A549 (cell line): Measurements from ENCODE around the gene MPL. TPM values are rescaled to one million over a fixed set of nuclear protein-coding genes. Genes with fewer than 3 reads are reported as not detected.

Experiments used
- ATAC-seq, 2 experiments: fragments of 200-7000 bp in 1 of 2; fragments of >200 bp in 1 of 2; cut with Nextera tagmentation in 1 of 2; cut with Tn5 transposase in 1 of 2; 3 replicates each; pipeline versions ENCODE4 v1.8.0 to v1.9.1; 2018 to 2020; ENCODE audit warnings: mild to moderate bottlenecking in 1 of 2, moderate library complexity in 1 of 2
- CTCF ChIA-PET: fragments of 300-600 bp; sonication (Branson Sonifier 250); formaldehyde crosslinking; extraction: SDS; loops from one replicate; lab custom pipeline; 2021; ENCODE audit warnings: antibody characterized with exemption, inconsistent platforms; lab: Yijun Ruan, JAX
- POLR2A ChIA-PET: fragments of 350-600 bp; formaldehyde crosslinking; extraction: SDS; loops from one replicate; lab custom pipeline; 2021; ENCODE audit warnings: antibody characterized with exemption, inconsistent platforms; lab: Yijun Ruan, JAX
- DNase-seq, 2 experiments: peaks; one replicate each; pipeline versions ENCODE4 v3.0.0 to v3.0.0-alpha.2; 2011 to 2016; ENCODE audit warnings: low read depth in 1 of 2, low spot score in 1 of 2
- FAIRE-seq: peaks from 2 replicates; lab custom pipeline; 2011; peaks lifted over from hg19 to GRCh38; lab: Jason Lieb, UNC
- H3K27ac ChIP-seq, 2 experiments: fragments of >200 bp; sonication (Bioruptor Twin); formaldehyde crosslinking; 3 replicates each; pipeline ENCODE4 v1.5.1; 2016 to 2017
- H3K4me1 ChIP-seq: fragments of >200 bp; sonication (Bioruptor Twin); formaldehyde crosslinking; 3 replicates; pipeline ENCODE4 v1.6.1; 2016
- H3K4me2 ChIP-seq: fragments of >200 bp; sonication (Bioruptor Twin); formaldehyde crosslinking; 3 replicates; pipeline ENCODE4 v1.6.1; 2016
- H3K4me3 ChIP-seq: fragments of >200 bp; sonication (Bioruptor Twin); formaldehyde crosslinking; 3 replicates; pipeline ENCODE4 v1.5.1; 2016
- H3K9me3 ChIP-seq: fragments of >200 bp; sonication (Bioruptor Twin); formaldehyde crosslinking; 3 replicates; pipeline ENCODE4 v1.6.1; 2016
- ATOH8 ChIP-seq: fragments of 250-450 bp; sonication (Bioruptor Pico); IDR thresholded peaks from 2 replicates; pipeline ENCODE4 v1.5.0; 2020; ENCODE audit warnings: low read depth, mild to moderate bottlenecking, moderate library complexity
- CBX2 ChIP-seq: fragments of 200-600 bp; sonication (generic); IDR thresholded peaks from 2 replicates; pipeline ENCODE4 v1.6.1; 2016; ENCODE audit warnings: low read depth, mild to moderate bottlenecking, borderline replicate concordance
- CEBPB ChIP-seq, 2 experiments: fragments of >200 bp in 1 of 2; sonication (Bioruptor Twin) in 1 of 2; formaldehyde crosslinking in 1 of 2; IDR thresholded peaks; 2 replicates each; pipeline ENCODE4 v1.6.1; 2012 to 2016
- CHD2 ChIP-seq: fragments of 150-350 bp; IDR thresholded peaks from 2 replicates; pipeline ENCODE4 v1.6.1; 2014; ENCODE audit warnings: low read length; ENCODE audit not compliant: partially characterized antibody
- CHD4 ChIP-seq: fragments of 200-600 bp; sonication (generic); IDR thresholded peaks from 2 replicates; pipeline ENCODE4 v1.6.1; 2016; ENCODE audit warnings: antibody characterized with exemption, mild to moderate bottlenecking, borderline replicate concordance
- E2F6 ChIP-seq: IDR thresholded peaks from 2 replicates; pipeline ENCODE4 v1.6.1; 2012; ENCODE audit warnings: low read depth, borderline replicate concordance
- ELK1 ChIP-seq: fragments of 150-350 bp; IDR thresholded peaks from 2 replicates; pipeline ENCODE4 v1.6.1; 2014; ENCODE audit warnings: low read depth, mild to moderate bottlenecking, low read length
- ESRRA ChIP-seq: fragments of 150-350 bp; IDR thresholded peaks from 2 replicates; pipeline ENCODE4 v1.6.1; 2014; ENCODE audit warnings: mild to moderate bottlenecking, low read length, borderline replicate concordance
- FOSB ChIP-seq: fragments of 250-450 bp; sonication (Bioruptor Pico); IDR thresholded peaks from 2 replicates; pipeline ENCODE4 v1.5.0; 2020; ENCODE audit warnings: mild to moderate bottlenecking, moderate library complexity
- FOSL2 ChIP-seq, 2 experiments: fragments of 450-650 bp in 1 of 2; fragments of >200 bp in 1 of 2; sonication (Bioruptor Twin) in 1 of 2; formaldehyde crosslinking; IDR thresholded peaks; 2 replicates each; pipeline versions ENCODE4 v1.5.0 to v1.6.1; 2016 to 2020; ENCODE audit warnings: mild to moderate bottlenecking in 1 of 2, moderate library complexity in 1 of 2
- HEYL ChIP-seq: fragments of 250-450 bp; sonication (Bioruptor Pico); IDR thresholded peaks from 2 replicates; pipeline ENCODE4 v1.8.0; 2021; ENCODE audit warnings: mild to moderate bottlenecking, moderate library complexity
- HOXB13 ChIP-seq: fragments of 250-450 bp; sonication (Bioruptor Pico); IDR thresholded peaks from 2 replicates; pipeline ENCODE4 v1.5.0; 2020; ENCODE audit warnings: low read depth, mild to moderate bottlenecking, moderate library complexity
- HOXB5 ChIP-seq: fragments of 250-450 bp; sonication (Bioruptor Pico); IDR thresholded peaks from 2 replicates; pipeline ENCODE4 v1.5.0; 2020; ENCODE audit warnings: mild to moderate bottlenecking, moderate library complexity
- KDM5A ChIP-seq: fragments of 200-600 bp; sonication (generic); IDR thresholded peaks from 2 replicates; pipeline ENCODE4 v1.6.1; 2016; ENCODE audit warnings: antibody characterized with exemption, mild to moderate bottlenecking
- MAZ ChIP-seq: fragments of 150-350 bp; IDR thresholded peaks from 2 replicates; pipeline ENCODE4 v1.6.1; 2014; ENCODE audit warnings: antibody characterized with exemption, low read depth, low read length, borderline replicate concordance
- NFE2L2 ChIP-seq: fragments of 150-350 bp; conservative IDR thresholded peaks from 2 replicates; pipeline ENCODE4 v1.6.1; 2014; ENCODE audit warnings: low read length
- NPAS2 ChIP-seq: fragments of 250-450 bp; sonication (Bioruptor Pico); IDR thresholded peaks from 2 replicates; pipeline ENCODE4 v1.8.0; 2022; ENCODE audit warnings: mild to moderate bottlenecking, moderate library complexity, borderline replicate concordance
- POLR2A ChIP-seq: IDR thresholded peaks from 2 replicates; pipeline ENCODE4 v1.6.1; 2012; ENCODE audit warnings: mild to moderate bottlenecking, low read length
- POLR2AphosphoS2 ChIP-seq: conservative IDR thresholded peaks from 2 replicates; pipeline ENCODE4 v1.6.1; 2012; ENCODE audit warnings: low read length, improper control_type of control experiment, inconsistent platforms
- RAD21 ChIP-seq, 2 experiments: fragments of >200 bp in 1 of 2; sonication (Bioruptor Twin) in 1 of 2; formaldehyde crosslinking in 1 of 2; IDR thresholded peaks in 1 of 2; conservative IDR thresholded peaks in 1 of 2; 2 replicates in 1 of 2; 3 replicates in 1 of 2; pipeline ENCODE4 v1.6.1; 2012 to 2018; ENCODE audit warnings: inconsistent platforms in 1 of 2
- RARB ChIP-seq: fragments of 250-450 bp; sonication (Bioruptor Pico); IDR thresholded peaks from 2 replicates; pipeline ENCODE4 v1.8.0; 2021; ENCODE audit warnings: mild to moderate bottlenecking, moderate library complexity
- RCOR1 ChIP-seq: fragments of 150-350 bp; IDR thresholded peaks from 2 replicates; pipeline ENCODE4 v1.6.1; 2014; ENCODE audit warnings: antibody characterized with exemption, low read length, low read depth
- RFX5 ChIP-seq: fragments of 450-650 bp; IDR thresholded peaks from 2 replicates; pipeline ENCODE4 v1.7.1; 2014; ENCODE audit warnings: antibody characterized with exemption, mild to moderate bottlenecking, moderate library complexity
- RNF2 ChIP-seq: fragments of 200-600 bp; sonication (generic); IDR thresholded peaks from 2 replicates; pipeline ENCODE4 v1.6.1; 2016; ENCODE audit warnings: low read depth, mild to moderate bottlenecking, antibody characterized with exemption, moderate library complexity, borderline replicate concordance
- SREBF2 ChIP-seq: fragments of 450-650 bp; IDR thresholded peaks from 2 replicates; pipeline ENCODE4 v1.6.1; 2014; ENCODE audit warnings: mild to moderate bottlenecking, moderate library complexity
- TP53 ChIP-seq: fragments of 250-450 bp; sonication (Bioruptor Pico); IDR thresholded peaks from 2 replicates; pipeline ENCODE4 v1.5.0; 2021; ENCODE audit warnings: mild to moderate bottlenecking, moderate library complexity
- WGBS: methylation state at CpG from one replicate; pipeline ENCODE4 v1.1.6; 2017; ENCODE audit errors: missing lambda C conversion rate; 5-methylcytosine and 5-hydroxymethylcytosine counted together
- polyA plus RNA-seq, 4 experiments: library from polyadenylated mRNA; depleted of rRNA in 3 of 4; stranded (reverse); fragments of >200 nt; fragmentation: RNase III in 1 of 4; extraction: RNeasy Plus Mini Kit Qiagen cat#74134 plus additional on column Dnase treatment in 1 of 4; gene quantifications; 2 replicates in 3 of 4; 3 replicates in 1 of 4; pipeline ENCODE4 v1.2.3, GENCODE V29; 2011 to 2017
- TF ChIP-seq, protein P1 (sequence below): IDR thresholded peaks from 2 replicates; pipeline ENCODE4 v1.6.1; 2012
- TF ChIP-seq, protein P2 (sequence below): fragments of 200-600 bp; sonication (generic); IDR thresholded peaks from 2 replicates; pipeline ENCODE4 v1.6.1; 2016; ENCODE audit warnings: antibody characterized with exemption, mild to moderate bottlenecking, moderate library complexity
- TF ChIP-seq, protein P3 (sequence below): fragments of 450-650 bp; IDR thresholded peaks from 2 replicates; pipeline ENCODE4 v1.6.1; 2014; ENCODE audit warnings: antibody characterized with exemption

MPL gene
- polyA plus RNA-seq, 2 of the 4 experiments (the other 2 are of a cell fraction): not detected

- FAIRE-seq: no peak
- no peak for DNase-seq
- ATAC-seq: no peak
- H3K4me3 ChIP-seq: no peak overlapping the region
- H3K27ac ChIP-seq: no peak overlapping the region
- H3K9me3 ChIP-seq: no peaks in the 10 kb centered on the region
- no peak overlapping the region for H3K4me2 ChIP-seq
- peaks cover 1% of the 10 kb centered on the region; the same call in 1 of the 3 replicates for H3K4me1 ChIP-seq
- ChIA-PET CTCF (no interaction called here), POLR2A (no interaction called here)
- WGBS: 67% methylated on average over 12 of the region's 12 CpGs
- TF ChIP-seq ELK1: no peak
- no peak for TF ChIP-seq E2F6
- TF ChIP-seq, protein P1, sequence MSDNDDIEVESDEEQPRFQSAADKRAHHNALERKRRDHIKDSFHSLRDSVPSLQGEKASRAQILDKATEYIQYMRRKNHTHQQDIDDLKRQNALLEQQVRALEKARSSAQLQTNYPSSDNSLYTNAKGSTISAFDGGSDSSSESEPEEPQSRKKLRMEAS: no peak
- no peak for TF ChIP-seq HOXB5 (CRISPR knock-in tag)
- no peak for TF ChIP-seq KDM5A
- TF ChIP-seq RFX5: no peak
- TF ChIP-seq HEYL (CRISPR knock-in tag): no peak
- TF ChIP-seq FOSL2 (IDR thresholded peaks at IDR 0.05): no peak
- TF ChIP-seq FOSL2 (CRISPR knock-in tag; IDR thresholded peaks at IDR 0.05): no peak
- TF ChIP-seq SREBF2: no peak
- no peak for TF ChIP-seq POLR2A
- TF ChIP-seq NFE2L2: no peak
- TF ChIP-seq MAZ: no peak
- TF ChIP-seq ESRRA: no peak
- no peak for TF ChIP-seq FOSB (CRISPR knock-in tag)
- TF ChIP-seq CBX2: no peak
- TF ChIP-seq, protein P2, sequence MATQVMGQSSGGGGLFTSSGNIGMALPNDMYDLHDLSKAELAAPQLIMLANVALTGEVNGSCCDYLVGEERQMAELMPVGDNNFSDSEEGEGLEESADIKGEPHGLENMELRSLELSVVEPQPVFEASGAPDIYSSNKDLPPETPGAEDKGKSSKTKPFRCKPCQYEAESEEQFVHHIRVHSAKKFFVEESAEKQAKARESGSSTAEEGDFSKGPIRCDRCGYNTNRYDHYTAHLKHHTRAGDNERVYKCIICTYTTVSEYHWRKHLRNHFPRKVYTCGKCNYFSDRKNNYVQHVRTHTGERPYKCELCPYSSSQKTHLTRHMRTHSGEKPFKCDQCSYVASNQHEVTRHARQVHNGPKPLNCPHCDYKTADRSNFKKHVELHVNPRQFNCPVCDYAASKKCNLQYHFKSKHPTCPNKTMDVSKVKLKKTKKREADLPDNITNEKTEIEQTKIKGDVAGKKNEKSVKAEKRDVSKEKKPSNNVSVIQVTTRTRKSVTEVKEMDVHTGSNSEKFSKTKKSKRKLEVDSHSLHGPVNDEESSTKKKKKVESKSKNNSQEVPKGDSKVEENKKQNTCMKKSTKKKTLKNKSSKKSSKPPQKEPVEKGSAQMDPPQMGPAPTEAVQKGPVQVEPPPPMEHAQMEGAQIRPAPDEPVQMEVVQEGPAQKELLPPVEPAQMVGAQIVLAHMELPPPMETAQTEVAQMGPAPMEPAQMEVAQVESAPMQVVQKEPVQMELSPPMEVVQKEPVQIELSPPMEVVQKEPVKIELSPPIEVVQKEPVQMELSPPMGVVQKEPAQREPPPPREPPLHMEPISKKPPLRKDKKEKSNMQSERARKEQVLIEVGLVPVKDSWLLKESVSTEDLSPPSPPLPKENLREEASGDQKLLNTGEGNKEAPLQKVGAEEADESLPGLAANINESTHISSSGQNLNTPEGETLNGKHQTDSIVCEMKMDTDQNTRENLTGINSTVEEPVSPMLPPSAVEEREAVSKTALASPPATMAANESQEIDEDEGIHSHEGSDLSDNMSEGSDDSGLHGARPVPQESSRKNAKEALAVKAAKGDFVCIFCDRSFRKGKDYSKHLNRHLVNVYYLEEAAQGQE: no peak
Measured at GRCh38 chr1:43288785-43289706, 48.6 kb upstream of the MPL start.

DNA sequence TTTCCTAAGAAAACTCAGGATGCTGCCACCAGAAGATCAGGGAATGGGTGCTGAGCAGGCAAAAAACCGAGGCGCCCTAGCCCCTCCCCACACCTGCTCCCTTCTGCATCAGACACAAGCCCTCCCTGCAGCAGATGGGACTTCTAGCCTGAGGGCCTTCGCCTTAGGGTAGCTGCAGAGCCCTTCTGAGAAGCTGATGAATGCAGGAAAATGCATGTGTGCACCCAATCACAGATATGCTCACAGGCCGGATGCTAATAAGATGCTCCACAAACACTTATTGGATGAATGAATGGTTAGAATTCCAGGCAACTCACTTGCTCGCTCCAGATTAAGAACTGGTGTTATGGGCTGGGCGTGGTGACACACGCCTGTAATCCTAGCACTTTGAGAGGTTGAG, 45.4 kb upstream of the MPL start:
- Histone ChIP-seq H3K27ac (no peak overlapping the region), H3K4me3 (no peak overlapping the region), H3K4me2 (no peak overlapping the region), H3K9me3 (no peaks in the 10 kb centered on the region), H3K4me1 (peaks cover 8% of the 10 kb centered on the region; the same call in 1 of the 3 replicates)
- no peak for ATAC-seq
- CTCF ChIA-PET: no interaction called here
- WGBS: 69% methylated on average over 7 of the region's 7 CpGs
- TF ChIP-seq RARB (CRISPR knock-in tag): no peak
- no peak for TF ChIP-seq HOXB13 (CRISPR knock-in tag)
- no peak for TF ChIP-seq ESRRA
- no peak for TF ChIP-seq NPAS2 (CRISPR knock-in tag)
- TF ChIP-seq, protein P3, sequence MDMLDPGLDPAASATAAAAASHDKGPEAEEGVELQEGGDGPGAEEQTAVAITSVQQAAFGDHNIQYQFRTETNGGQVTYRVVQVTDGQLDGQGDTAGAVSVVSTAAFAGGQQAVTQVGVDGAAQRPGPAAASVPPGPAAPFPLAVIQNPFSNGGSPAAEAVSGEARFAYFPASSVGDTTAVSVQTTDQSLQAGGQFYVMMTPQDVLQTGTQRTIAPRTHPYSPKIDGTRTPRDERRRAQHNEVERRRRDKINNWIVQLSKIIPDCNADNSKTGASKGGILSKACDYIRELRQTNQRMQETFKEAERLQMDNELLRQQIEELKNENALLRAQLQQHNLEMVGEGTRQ: no peak
- TF ChIP-seq CHD4: no peak
- no peak for TF ChIP-seq CHD2
- TF ChIP-seq HEYL (CRISPR knock-in tag): no peak
- no peak for TF ChIP-seq POLR2AphosphoS2
- no peak for TF ChIP-seq TP53 (CRISPR knock-in tag)
- TF ChIP-seq RCOR1: no peak
- no peak for TF ChIP-seq CBX2
- TF ChIP-seq ATOH8 (CRISPR knock-in tag): no peak
- TF ChIP-seq MAZ: no peak
- TF ChIP-seq RAD21 (conservative IDR thresholded peaks at IDR 0.05 in 1 of 2, IDR thresholded peaks at IDR 0.05 in 1 of 2): no peak
- no peak for TF ChIP-seq CEBPB (IDR thresholded peaks at IDR 0.05)
- TF ChIP-seq RNF2: no peak
- POLR2A ChIA-PET: no interaction called here
- no peak for DNase-seq
- FAIRE-seq: no peak
